GM21737 (cell line): ENCODE measurements around the gene GNAZ.
"Not testable (repeated sequence)": the region's sequence is repeated elsewhere in the genome, so short reads cannot be mapped to it uniquely, and the experiment has no call there.

Source experiments
- ATAC-seq: cut with Tn5 transposase; IDR thresholded peaks from one replicate; pipeline ENCODE4 v1.9.1; 2021; ENCODE audit warnings: mild to moderate bottlenecking, moderate library complexity; ENCODE audit not compliant: unreplicated experiment

Gene GNAZ

DNA sequence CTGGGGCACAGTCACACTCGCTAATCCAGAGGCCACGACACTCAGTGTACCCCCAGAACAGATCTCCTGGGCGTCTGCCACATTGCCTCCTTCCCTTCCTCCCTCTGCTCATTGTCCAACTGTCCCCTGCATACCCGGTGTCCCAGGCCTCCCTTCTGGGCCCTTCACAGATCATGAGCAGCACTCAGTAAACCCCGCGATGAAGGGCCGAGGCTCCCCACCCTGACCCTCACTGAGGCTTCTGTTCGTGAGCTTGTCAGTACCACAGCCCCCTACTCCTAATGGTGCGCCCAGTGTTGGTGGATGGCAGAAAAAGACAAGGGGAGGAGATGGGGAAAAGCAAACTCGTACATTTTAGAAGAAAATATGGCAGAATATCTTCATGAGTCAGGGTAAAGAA, 58.8 kb downstream of the GNAZ start:
- ATAC-seq, result no peak

DNA sequence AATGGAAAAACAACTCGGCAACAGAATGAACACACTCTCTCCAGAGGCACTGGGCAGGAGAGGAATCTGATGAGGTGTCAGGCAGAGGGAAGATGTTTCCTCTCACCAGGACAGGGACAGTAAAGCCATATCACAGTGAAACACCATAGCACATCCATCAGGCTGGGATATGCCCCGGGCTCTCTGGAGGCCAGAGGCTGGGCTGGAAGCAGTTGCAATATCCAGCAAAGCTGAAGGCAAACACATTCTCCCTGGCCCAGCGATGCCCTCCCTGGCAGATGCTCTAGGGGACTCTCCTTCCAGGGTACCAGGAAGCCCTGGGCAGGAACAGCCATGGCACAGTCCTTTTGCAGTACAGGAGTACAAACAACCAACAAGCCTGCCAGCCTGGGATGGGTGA, 60.4 kb downstream of the GNAZ start:
- ATAC-seq, result no peak

DNA sequence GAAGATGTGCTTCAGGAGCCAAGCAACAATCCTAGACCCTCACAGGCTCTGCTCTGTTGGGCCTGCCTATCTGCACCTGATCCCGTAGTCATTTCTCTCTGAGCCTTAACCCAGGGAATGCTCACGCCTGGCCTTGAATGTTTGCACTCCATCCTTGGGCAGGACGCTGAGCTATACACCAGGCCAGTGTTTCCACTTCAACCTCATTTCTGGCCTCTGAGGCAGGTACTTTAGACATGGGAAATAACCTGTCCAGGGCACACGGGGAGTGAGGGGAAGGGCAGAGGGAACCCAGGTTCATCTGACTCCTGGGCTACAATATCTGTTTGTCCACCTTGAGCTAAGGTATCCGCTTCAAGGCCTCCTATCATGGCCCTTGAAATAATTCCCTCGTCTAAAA, 61.6 kb downstream of the GNAZ start:
- no peak for ATAC-seq

DNA sequence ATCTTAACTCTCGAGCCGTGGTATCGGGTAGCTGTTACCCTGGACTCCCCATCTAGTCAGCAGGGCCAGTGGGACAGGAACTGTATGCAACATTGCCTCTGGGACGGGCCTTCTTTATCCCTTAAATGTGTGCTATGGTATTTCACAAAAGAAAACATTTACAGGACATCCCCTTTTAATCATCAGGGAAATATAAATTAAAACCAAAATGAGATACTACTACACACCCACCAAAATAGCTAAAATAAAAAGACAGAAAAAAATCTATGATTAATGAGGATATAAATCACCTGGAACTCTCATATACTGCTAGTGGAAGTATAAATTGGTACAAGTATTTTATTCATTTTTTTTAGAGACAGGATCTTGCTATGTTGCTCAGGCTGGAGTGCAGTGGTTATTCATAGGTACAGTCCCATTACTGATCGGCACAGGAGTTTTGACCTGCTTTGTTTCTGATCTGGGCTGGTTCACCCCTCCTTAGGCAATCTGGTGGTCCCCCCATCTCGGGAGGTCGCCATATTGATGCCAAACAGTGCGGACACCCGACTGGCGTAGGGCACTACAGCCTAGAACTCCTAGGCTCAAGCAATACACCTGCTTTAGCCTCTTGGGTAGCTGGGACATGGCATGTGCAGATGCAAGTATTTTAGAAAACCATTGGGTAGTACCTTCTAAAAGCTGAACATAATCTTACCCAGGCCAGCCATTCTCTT, 62.2 kb downstream of the GNAZ start:
- no peak for ATAC-seq

DNA sequence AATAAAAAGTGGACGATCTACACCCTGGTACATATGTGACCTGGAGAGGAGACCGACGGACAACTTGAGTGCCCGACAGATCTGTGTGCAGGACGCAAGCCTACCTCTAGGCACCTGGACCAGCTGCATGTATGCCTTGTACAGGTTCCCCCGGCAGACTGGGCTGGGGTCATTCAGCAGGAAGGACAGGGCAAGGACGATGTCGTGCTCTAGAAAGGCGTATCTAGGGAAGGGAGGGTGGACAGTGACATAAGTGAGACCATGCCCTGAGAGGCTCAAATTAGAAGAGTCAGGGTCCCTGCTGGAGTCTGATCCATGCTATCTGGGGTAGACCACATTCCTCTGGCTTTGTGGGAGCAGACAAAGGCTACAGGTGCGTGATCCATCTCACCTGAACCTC, 63.6 kb downstream of the GNAZ start:
- ATAC-seq, result no peak

DNA sequence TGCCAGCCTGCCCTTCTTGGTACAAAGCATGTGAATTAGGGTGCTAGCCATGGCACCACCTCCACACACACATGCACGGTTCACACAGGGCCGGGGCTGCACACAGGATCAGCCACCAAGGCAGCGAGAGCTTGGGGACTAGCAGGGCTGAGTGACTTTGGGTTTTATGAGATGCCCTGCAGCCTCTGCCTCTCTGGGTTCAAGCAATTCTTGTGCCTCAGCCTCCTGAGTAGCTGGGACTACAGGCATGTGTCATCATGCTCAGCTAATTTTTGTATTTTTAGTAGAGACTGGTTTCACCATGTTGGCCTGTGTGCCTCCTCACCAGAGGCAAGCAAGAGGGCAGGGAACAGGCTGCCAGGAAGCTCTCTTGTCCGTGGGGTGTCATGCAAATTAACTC, 66.7 kb downstream of the GNAZ start:
- not testable (repeated sequence) for ATAC-seq

DNA sequence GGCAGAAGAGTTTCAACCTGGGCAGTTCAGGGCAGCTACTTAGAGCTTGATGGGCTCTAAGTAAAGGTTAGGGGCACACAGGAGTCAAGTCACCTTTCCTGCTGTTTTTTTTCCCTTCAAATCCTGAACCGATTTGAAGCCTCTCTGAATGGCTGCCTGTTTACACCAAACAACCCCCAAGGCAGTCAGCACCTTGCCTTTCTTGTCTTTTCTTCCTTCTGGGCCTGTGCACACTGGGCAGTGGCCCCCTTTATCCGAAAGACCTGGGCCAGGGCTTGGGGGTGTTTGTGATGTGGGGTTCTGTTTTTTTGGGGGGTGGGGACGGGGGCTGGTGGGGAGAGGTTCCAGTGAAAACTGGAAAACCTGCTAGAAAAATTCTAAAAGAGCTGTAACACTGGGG, 67.1 kb downstream of the GNAZ start:
- no peak for ATAC-seq

DNA sequence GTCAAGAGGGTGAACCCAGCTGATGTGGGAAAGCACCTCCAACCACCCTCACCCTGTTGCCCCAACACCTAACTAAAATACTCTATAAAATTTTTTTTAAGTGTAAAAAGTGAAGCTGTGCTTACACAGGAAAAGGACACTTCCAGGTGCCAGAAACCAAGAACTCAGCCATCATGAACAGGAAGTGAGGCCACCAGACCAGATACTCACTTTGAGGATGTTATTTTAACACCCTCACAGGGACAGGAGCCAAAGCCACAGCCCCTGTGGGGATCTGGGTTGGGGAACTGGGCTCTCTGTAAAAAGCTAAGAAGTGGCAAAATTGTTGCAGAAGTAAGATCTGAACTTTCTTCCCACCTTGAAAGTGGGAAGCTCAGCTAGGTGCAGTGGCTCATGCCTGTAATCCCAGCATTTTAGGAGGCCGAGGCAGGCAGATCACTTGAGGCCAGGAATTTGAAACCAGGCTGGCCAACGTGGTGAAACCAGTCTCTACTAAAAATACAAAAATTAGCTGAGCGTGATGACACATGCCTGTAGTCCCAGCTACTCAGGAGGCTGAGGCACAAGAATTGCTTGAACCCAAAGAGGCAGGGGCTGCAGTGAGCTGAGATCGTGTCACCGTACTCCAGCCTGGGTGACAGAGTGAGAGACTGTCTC, 67.7 kb downstream of the GNAZ start:
- ATAC-seq, result no peak

DNA sequence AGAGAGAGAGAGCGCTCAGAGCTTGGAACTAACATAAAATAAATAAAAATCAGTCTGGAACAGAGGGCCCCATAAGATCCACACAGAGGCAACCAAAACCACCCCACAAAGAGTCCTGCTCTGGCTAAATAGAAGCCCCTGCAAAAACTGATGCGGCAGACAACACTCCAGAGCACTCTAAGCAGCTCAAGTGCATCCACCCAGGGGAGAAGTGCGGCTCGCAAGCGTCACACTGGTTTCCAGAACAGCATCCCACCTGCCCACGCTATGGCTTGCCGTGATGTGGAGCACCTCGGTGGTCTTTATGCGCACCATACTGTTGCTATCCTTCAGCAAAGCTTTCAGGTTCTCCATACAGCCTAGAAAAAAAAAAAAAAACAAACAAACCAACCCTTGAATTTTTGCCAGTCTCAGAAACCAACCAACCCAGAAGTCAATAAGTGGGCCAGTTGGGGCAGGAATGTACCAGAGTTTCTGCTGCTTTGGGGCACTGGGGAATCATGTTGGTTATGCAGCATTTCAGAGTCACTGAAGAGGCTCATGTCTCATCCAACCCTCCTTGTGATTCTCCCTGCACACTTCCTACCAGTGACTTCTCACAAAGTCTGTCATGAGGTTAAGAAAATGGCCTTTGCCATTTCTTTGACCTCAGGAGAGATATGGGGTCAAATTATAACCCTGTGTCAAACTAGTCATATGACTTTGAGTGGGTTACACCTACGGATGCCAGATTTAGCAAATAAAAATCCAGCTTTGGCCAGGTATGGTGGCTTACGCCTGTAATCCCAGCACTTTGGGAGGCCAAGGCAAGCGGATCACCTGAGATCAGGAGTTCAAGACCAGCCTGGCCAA, 68.5 kb downstream of the GNAZ start:
- no peak for ATAC-seq

DNA sequence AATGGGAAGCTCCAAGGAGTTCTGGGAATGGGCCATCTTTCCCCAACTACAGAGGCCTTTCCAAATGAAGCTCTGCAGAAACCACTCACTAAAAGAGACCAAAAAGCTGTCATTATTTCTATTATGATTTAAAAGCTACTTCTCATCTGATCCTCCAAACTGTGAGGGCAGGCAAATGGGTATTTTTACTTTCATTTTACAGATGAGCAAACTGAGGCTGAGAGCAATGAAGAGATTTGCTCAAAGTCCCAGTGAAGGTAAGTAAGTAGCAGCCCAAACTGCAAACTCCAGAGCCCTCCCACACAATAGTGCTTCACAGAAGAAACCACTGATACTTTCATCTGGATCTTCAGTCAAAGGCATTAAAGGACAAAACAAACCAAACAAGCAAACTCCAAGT, 70.1 kb downstream of the GNAZ start:
- no peak for ATAC-seq

DNA sequence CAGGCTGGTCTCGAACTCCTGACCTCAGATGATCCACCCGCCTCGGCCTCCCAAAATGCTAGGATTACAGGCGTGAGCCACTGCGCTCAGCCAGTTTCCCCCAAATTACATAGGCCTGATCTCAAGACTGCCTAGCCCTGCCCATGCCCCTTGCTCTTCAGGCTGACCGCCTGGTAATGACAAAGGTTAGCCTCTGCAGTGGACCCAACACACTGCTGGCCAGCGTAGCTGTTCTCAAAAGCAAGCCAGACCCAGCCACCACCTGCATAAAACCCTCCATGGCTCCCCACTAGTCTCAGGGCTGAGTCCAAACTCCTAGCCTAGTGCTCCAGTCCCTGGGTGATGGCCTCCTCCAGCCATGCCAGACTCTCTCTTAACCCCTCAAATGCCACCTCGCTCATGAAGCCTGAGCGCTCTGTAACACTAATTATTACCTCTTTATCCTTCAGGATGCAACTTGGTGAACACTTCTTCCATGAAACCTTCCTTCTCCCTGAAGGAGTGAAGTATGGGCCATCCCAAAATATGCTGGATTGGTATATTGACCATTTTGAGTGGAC, 72.3 kb downstream of the GNAZ start:
- ATAC-seq, result no peak

DNA sequence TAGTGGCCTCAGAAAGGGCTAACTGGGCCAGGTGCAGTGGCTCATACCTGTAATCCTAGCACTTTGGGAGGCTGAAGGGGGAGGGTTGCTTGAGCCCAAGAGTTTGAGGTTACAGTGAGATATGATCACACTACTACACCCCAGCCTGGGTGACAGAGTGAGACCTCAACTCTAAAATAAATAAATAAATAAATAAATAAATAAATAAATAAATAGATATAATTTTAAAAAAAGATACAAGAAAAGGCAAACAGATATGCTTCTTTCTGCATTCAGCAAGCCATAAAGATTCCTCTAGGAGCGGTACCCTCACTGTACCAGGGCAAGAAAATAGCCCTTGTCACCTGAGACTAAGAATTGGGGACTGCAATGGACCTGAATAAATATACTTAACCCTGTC, 72.8 kb downstream of the GNAZ start:
- no peak for ATAC-seq

DNA sequence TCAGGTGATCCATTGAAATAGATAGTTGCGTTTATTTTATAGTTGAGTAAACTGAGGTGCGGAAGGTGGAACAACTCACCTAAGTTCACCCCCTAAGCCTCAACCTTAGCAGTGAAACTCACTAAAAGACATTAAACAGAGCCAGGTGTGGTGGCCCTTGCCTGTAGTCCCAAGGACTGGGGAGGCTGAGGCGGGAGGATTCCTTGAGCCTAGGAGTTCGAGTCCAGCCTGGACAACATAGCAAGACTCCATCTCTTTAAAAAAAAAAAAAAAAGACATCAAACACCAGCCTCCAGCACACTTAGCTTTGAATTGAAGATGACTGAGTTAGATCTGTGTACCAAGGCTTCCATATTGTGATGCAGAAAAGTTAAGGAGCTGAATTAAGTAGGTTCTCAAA, 74.1 kb downstream of the GNAZ start:
- no peak for ATAC-seq

DNA sequence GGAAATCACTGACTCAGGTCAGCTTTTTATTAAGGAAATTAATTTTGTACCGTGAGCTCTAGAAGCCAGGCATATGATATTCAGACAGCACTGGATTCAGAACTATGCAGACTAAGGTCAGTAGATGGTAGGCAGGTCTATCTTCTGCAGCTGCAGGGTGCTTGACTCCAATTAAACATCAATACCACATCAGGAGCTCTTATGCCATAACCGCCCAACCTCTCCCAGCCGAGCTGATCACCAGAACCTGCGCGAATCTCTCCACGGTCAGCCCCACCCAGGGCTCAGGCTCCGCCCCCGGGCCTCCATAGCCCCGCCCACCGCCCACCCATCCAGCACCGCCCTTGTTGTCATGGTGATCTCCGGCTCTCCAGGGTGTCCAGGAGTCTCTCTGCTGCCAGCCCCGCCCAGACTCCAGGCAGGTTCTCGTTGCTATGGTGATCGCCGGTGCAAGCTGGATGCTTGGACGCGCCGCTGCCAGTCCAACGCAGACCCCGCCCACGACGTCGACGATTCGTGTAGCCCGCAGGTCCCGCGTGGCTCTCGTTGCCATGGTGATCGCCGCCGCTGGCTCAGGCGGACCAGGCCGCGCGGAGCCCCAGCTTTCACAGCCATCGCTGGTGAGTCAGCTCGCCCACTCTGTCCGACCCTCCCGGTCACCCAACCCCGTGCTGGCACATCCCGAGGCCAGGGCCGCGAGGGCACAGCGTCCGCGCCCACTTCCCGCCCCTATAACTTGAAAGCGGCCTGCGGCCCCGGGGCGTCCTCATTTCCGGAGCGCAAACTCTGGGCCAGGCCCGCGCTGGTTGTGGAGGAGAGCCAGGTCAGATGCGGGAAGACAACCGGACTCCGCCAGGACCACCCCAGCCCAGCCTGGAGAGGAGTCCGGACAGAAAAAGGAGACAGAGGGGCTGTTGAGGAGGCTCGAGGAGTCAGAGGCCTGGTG, 74.9 kb downstream of the GNAZ start, which contains the start of gene RAB36:
Gene RAB36, plus strand, starts transcription at position 546 of the 946 bp plus-strand sequence. CDS start 1,140 bp downstream, outside the sequence.
- no peak for ATAC-seq

DNA sequence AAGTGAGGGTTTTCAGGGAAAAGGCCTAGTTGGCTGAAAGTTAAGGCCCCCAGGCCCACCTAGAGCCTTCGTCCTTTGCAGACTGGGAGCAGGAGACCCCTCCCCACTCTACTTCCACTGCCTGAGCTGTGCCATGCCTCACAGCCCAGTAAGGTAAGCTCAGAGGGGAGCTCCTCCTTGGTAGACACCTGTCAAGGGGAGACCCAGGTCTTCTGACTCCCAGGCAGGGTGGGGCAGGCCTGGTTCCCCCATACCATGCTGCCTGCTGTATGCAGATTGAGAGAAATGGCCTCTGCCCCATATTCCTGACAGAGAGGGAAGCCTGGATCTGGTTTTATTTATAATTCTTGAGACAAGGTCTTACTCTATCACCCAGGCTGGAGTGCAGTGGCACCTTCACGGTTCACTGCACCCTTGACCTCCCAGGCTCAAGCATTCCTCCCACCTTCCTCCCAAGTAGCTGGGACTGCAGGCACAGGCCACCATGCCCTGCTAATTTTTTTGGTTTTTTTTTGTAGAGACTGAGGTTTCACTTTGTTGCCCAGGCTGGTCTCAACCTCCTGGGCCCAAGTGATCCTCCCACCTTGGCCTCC, 75.7 kb downstream of the GNAZ start:
- ATAC-seq, result no peak

DNA sequence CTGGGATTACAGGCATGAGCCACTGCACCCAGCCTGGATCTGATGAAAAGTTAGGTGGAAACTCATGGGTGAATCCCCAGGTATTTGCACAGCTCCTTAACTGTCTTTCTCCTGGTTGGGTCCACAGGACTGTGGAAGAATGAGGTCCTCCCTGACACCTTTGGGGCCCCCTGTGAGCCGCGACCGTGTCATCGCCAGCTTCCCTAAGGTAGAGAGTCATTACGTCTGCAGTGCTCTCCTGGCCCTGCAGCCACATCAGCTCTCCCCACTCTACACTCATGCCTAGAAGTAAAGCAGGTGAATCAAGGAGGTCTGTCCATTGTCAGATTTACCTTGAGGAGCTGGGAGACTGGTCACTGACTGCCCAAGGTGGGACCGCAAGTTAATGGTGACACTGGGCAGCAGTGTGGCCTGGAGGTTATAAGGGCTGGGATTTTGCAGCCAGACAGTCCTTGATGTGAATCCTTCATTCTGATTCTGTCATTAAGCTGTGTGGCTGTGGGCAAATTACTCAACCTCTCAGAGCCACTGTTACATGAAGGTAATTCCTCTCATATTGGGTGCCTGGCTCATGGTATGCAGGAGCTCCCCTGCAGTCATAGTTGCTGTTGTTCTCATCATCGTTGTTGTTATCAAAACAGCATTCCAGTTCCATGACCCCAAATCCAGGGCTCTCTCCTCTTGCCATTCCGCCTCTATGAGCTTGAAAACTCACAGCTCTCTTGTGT, 76.3 kb downstream of the GNAZ start:
- no peak for ATAC-seq

DNA sequence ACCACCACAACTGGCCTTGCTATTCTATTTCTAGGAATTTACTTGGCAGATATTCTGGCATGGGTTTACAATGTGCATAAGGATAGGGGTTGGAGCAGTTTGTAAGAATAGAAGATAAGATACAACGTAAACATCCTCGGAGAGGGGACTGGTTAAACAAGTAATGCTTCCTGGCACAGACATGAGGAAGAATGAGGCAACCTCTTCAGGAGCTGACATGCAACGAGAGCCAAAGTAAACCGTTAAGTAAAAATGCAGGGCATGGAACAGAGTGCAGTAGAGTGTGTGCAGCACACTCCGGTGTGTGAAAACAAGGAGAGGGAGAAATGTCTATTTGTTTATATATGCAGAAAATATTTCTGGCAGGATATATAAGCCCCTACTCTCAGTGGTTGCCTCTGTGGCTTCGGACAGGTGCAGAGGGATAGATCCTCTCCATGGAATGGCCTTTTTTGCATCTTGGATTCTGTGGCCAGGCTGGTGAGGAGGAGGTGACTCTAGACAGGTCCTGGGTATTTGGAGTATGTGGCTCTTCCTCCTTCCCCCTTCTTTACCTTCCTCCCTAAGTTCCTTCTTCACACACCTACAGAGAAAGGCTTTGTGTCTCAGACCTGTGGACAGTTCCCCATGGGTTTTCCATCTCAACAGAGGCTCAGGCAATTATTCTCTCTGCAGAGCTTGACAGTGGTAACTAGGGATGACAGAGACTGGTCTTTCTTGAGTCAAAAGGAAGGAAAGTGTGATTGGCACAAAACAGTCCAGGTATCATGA, 77.5 kb downstream of the GNAZ start:
- no peak for ATAC-seq

DNA sequence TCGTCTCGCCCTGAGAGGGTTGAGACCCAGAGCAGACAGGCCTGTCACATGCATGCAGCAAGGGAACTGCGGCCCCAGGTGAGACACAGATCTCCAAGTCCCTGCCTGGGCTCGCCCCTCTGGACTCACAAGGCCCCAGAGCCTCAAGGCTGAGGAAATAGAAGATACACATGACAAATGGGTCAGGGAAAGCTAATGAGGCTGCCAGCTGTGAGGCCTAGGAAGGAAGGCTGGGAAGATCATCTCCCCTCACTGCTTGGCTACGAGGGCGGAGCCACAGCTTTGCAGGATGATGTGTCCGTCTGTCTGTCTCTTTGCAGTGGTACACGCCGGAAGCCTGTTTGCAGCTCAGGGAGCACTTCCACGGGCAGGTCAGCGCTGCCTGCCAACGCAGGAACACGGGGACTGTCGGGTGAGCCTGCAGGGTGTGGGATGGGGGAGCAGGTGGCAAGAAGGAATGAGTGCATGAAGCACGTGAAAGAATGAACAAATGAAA, 79.5 kb downstream of the GNAZ start:
- no peak for ATAC-seq
